G401 (cell line): ENCODE results near the gene PDE2A. TPM values are rescaled to one million over a fixed set of nuclear protein-coding genes. Genes with fewer than 3 reads are reported as not detected.

ENCODE experiments used
- DNase-seq: peaks from one replicate; pipeline ENCODE4 v3.0.0-alpha.2; 2015; ENCODE audit warnings: low spot score
- in situ Hi-C: cut with HindIII; loops from 2 replicates; pipeline ENCODE4 v1.10.0; 2016; ENCODE audit warnings: low sequenced_read_pairs, mixed read lengths
- total RNA-seq: library from RNA; depleted of rRNA; stranded (reverse); fragments of >200 nt; shearing (Covaris generic); gene quantifications from 2 replicates; pipeline ENCODE4 v1.2.3, GENCODE V29; 2014

The PDE2A gene
- total RNA-seq, 1 experiment from 2014 or later, result not detected

DNA sequence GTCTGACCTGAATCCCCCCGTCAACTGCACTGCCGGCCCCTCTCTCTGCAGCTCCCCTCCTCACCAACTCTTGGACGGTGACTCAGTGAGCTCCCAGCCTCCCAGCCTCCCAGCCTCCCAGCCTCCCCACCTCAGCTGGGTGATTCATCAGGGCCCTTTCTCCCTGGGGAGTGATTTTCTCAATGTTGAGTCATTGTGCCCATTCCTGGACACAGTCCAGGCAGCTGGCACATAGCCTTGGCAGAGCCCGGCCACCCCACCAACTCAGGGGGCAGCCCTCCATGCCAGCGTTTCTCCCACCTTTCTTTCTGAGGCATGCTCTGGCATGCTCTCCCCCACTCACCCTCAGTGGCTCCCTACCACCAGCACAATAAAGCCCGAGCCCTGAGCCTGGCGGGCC, 30.7 kb downstream of the PDE2A start:
- in situ Hi-C loops, result no loop called here
- DNase-seq, result no peak

DNA sequence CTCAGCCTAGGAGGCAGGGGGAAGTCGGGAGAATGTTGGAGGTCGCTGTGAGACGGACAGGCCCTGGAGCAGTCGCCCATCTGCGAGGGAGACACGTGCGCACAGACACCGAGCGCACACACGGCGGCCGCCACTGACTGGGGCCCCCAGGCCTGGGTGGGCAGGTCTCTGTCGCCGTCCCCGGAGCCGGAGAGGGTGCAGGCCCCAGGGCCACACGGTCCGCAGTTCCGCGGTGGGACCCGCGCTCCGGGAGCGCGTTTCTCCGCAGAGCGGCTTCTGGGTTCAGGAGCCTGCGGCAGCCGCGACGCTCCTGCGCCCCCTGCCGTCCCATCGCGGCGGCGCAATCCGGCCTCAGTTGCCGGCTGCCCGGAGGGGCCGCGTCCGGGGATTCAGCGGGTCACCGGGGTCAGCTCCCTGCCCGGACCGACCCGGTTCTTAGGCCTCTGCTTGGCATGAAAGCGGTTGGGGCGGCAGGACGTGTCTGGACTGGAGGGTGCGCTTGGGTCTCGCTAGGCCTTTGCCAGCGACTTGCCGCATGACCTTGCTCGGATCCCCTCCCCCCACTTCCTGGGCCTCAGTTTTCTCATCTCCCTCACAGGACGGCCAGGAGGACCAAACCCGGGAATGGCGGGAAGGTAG, 31.2 kb downstream of the PDE2A start:
- in situ Hi-C loops, result no loop called here
- DNase-seq, result peak; percentile 55

- in situ Hi-C loops, result no loop called here
- peak; percentile 36 for DNase-seq
Observed at GRCh38 chr11:72642043-72642883, 32.0 kb downstream of the PDE2A start.

DNA sequence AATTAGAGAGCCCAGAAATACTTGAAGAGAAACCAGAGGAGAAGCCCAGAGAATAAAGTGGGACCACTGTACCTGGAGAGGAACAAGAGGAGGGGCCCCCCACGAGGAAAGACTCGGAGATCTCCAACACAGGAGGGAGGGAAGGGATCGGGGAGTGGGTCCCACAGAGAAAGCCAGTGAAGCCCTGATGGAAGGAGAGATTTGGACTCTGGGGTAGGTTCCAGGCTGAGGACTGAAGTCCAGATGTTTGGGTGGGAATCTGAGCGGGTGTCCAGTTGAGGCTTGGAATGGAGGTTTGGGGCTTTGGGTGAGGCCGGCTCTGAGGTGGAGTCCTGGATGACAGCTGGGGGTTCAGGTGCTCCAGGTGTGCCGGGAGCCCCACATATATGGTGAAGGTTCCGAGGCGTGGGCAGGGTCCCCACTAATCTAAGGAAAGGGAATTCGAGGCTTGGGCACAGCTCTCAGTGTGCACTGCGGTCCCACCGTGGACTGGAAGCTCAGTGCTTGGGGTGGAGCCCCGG, 32.6 kb downstream of the PDE2A start:
- in situ Hi-C loops, result no loop called here
- DNase-seq, result no peak

DNA sequence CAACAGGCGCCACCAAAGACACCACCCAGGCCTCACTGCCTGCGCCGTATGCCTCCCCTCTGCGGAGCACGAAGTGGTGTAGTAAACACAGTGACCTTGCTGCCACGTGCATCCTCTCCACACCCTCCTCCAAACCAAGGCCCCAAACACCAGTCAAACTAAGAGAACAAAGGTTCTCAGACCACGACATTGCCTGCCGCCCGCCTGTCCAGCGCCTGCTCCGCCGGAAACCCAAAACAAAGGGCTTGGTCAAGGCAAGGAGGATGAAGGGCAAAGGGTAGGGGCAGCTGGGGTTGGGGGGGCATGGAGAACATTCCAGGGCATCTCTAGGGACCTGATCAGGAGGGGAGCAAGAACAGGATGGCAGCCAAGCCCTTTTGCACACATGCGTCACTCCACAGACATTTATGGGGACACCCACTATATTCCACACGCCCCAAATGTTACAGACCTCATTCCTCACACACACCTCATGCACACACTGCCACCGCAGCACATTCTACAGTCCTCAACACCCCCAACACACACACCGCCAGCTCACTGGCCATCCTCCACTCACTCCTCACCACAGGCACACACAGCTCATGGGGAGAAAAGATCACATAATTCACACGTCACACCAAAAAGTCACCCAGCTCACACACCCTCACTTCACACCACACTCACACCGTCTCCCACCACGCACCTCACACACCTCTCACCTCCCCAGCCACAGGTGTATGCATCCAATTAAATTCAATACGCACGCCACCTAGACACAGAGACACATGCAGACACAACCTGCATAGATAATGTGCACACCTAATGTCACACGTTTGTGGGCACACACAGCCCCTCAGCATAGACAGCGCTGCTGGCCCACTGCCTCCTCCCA, 34.5 kb downstream of the PDE2A start:
- in situ Hi-C loops, result no loop called here
- DNase-seq, result no peak

GRCh38 chr11:72637926-72638325, 36.3 kb downstream of the PDE2A start:
- in situ Hi-C loops, result no loop called here
- no peak for DNase-seq

- DNase-seq, result no peak
- in situ Hi-C loops, result no loop called here
Observed at GRCh38 chr11:72637198-72637597, 37.0 kb downstream of the PDE2A start.

GRCh38 chr11:72636376-72636775, 37.8 kb downstream of the PDE2A start:
- no peak for DNase-seq
- in situ Hi-C loops, result no loop called here

- in situ Hi-C loops, result no loop called here
Observed at GRCh38 chr11:72635933-72636332, 38.3 kb downstream of the PDE2A start.

DNA sequence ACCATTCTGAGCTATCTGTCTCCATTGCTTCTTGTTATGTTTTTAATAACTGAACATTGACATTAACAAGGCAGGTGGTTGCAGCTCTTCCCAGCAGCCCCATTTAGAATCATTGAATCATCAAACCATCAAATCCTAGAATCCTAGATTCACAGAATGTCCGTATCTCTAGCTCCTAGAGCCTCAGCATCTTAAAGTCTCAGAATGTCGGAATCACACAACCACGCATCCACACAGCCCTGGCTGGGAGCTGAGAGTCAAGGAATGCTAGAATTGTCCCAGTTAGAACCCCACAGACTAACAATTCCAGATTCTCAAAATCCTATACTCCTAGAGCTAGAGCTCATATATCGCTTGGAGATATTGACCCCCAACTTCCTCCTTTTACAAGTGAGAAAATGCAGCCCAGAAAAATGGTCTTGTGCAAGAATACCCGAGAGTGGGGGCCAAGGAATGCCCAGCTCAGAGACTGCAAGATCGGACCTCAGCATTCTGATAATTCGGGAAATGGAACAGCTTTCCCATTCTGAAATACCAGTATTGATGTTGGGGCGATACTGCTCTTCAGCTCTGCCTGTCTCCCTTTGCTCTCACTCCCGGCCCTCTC, 38.8 kb downstream of the PDE2A start:
- no peak for DNase-seq
- in situ Hi-C loops, result no loop called here

More at GRCh38 chr11:72635933-72636332, 38.3 kb downstream of the PDE2A start:
- DNase-seq, result no peak

DNA sequence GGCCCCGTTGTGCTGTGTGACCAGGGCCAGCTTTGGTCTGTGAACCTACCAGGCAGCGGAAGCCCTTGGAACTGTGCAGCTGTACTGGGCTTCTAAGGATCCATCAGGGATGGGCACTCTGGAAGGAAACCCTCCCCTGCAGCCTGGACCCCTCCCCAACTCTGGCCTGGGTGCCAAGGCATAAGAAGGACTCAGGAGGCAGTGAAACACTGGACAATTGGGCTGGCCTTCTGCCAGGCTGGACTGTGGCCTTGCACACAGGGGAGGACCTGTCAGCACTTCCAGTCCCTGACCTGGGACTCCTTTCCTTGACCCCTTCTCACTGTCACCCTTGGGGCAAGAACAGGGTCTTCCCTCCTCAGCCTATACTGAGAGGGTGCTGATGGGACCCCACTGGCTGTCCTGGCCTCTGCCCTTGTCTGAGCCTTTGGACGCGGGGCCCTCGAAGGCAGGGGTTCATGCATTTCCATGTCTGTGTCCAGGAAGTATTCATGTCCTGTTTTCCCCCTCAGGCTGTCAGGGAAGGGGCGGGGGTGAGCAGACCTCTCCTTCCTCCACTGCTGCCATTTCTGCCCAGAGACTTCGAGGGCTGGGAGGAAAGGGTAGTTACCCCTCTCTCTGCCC, 39.6 kb downstream of the PDE2A start:
- DNase-seq, result no peak
- in situ Hi-C loops, result no loop called here

- no peak for DNase-seq
- in situ Hi-C loops, result no loop called here
Observed at GRCh38 chr11:72634016-72634415, 40.2 kb downstream of the PDE2A start.

DNA sequence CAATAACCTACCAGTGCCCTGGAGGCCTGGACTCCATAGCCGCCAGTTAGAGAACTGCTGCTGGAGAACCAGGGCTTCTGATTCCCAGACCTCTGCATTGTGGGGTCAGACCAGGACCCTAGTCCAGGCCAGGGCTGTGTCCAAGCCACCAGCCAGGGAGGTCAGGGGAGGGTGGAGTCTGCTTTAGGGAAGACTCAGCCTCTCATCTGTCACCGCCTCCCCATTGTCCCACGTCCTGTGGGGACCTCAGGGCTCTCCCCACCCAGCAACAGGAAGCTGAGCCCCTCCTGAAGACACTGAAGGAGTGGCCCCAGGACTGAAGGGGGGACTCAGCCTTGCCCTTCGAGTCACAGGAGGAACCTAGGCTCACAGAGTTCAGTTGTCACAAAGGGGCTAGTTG, 41.2 kb downstream of the PDE2A start:
- in situ Hi-C loops, result no loop called here
- DNase-seq, result no peak

DNA sequence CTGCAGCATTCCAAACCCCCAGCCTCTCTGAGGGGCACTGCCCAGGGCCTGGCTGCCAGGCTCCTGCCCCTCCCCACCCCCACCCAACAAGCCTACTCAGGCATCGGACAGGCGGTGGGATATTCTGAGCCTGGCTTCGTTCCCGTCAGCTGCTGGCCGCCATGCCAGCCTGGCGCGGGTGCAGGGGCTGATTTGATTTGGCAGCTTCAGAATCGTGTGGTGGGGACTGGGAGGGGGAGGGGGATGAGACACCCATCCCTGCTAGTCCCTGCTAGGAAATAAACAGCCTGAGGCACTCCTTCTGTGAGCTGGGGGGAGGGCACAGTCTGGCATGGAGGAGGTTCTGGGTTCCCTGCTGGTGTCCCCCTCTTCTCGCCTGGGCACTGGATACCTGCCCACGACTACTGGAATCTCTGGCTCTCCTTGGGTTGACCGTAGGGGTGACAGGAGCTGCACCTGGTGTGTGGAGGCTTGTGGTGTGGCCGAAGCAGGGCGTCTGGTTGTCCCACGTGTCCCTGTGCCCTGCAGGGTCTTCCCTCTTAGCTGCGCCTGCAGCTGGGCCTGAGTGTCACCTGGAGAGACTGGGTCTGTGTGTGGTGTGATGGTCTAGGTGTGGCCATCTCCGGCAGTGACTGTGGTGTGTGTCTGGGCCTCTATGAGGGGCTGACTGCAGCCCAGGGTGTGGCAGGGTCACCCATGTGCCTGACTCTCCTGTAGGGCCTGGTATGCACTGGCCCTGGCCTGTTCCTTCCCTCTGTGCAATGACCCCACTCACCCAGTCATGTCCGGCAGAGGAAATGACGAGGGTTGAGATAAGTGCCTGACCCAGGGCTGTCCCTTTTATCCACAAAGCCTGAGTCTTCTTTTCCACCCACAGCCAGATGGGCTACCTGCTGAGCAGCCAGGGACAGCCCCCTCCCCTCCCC, 42.2 kb downstream of the PDE2A start:
- peak; percentile 18 for DNase-seq
- in situ Hi-C loops, result no loop called here

- in situ Hi-C loops, result no loop called here
- DNase-seq, result no peak
Observed at GRCh38 chr11:72630104-72630852, 43.9 kb downstream of the PDE2A start.

DNA sequence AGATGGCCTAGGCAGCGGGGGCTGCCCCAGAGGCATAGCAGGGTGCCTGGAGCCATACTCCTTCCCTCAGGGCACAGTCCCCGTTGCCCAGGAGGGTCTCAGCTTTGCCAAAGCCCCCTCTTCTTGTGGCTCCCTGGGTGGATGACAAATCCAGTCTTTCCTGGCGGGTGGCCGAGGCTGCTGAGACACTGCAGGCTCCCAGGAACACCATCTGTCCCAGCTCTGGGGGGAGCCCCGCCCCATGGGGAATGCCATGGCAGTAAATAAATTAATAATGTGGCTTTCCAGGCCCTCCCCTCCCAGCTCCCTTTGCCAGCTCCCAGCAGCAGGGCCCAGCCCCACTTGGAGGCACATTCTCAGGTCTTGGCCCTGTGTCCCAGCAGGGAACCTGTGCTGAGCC, 45.0 kb downstream of the PDE2A start:
- DNase-seq, result no peak
- in situ Hi-C loops, result no loop called here

DNA sequence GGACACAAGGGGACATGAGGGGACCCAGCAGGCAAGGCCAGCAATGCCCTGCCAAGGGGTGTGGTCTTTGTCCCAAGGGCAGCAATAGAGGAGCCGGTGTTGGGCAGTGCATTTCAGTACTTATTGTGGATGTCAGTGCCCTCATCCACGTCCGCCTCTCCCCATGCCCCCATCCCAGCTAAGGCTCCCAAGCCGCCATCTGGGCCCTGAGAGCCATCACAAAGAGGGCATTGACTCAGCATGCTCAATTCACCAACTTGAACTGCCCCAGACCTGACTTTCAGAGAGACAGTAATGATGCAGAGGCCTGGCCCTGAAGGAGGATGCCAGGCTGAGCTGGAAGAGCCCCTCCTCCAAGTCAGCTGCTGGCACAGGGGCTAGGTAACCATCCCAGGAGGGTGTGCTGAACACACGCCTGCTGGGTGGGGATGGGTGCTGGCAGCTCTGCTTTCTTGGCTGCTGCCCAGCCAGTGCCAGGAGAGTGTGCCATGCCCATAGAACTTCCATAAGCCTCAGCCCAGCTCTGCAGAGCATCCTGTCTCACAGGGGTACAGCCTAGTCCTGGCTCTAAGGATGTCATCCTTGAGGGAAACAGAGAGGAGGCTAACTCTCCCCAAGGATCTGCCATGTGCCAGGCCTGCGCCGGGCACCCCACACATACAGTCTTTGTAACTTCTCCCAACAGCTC, 46.5 kb downstream of the PDE2A start:
- in situ Hi-C loops, result no loop called here
- no peak for DNase-seq
